DOHH2 (cell line): ENCODE data around the gene ZIC1.

ENCODE experiments used
- CTCF ChIP-seq: fragments of 200-600 bp; sonication (generic); IDR thresholded peaks from one replicate; pipeline ENCODE4 v1.5.1; 2014; ENCODE audit warnings: antibody characterized with exemption, mild to moderate bottlenecking, low read depth, low read length; ENCODE audit not compliant: poor library complexity, severe bottlenecking
- EZH2phosphoT487 ChIP-seq: fragments of 200-600 bp; sonication (generic); IDR thresholded peaks from 2 replicates; pipeline ENCODE4 v1.6.1; 2017; ENCODE audit warnings: borderline replicate concordance, mild to moderate bottlenecking, antibody characterized with exemption, low read length, moderate library complexity, mixed read lengths

- TF ChIP-seq CTCF (no peak), EZH2phosphoT487 (no peak)
Measured at GRCh38 chr3:147406028-147406931, 2.9 kb upstream of the ZIC1 start, which contains the start of gene ZIC4.
